ENCODE results near the gene EPAS1. TPM values are rescaled to one million over a fixed set of nuclear protein-coding genes. Genes with fewer than 3 reads are reported as not detected.

Gene EPAS1
- total and polyA plus RNA-seq, 12 donors, result 112 to 415 (median 201) TPM

- ATAC-seq, result peak in 5 of 8 donors; percentile 11 to 51 (median 27)
These were observed 9.1 kb downstream of the EPAS1 start for GRCh38 chr2:46306330-46306751.

GRCh38 chr2:46306988-46307655, 9.9 kb downstream of the EPAS1 start:
- WGBS, 2 donors, result 32 to 37% methylated on average over 8 of the region's 8 CpGs
- intact Hi-C loops (cut with DNase I), result loop anchor here in 2 of 10 donors (2.0 to 5.0 kb wide), 3 partner anchors 28 to 50 kb away; no protein-coding TSS in a partner anchor
- peak overlapping the region; percentile 69 to 99 (median 81) for H3K27ac ChIP-seq
- H3K9me3 ChIP-seq, result no peaks in the 10 kb centered on the region
- no peak for TF ChIP-seq CTCF (IDR thresholded peaks at IDR 0.05)
- peak; percentile 38 to 82 (median 69) for ATAC-seq
- H3K4me1 ChIP-seq, result peaks cover 47 to 100% (median 100%) of the 10 kb centered on the region in 9 donors
- peaks cover 0 to 18% (median 0%) of the 10 kb centered on the region in 9 donors for H3K36me3 ChIP-seq
- peak in 1 of 2 donors; percentile 47 for DNase-seq
- peak overlapping the region in 7 of 10 donors; percentile 1 to 24 (median 17) for H3K4me3 ChIP-seq
- H3K27me3 ChIP-seq, result no peaks in the 10 kb centered on the region

More at GRCh38 chr2:46306330-46306751, 9.1 kb downstream of the EPAS1 start:
- peak overlapping the region; percentile 69 to 99 (median 81) for H3K27ac ChIP-seq
- H3K4me1 ChIP-seq, result peaks cover 43 to 99% (median 96%) of the 10 kb centered on the region in 9 donors
- H3K36me3 ChIP-seq, result peaks cover 0 to 18% (median 0%) of the 10 kb centered on the region in 9 donors
- no peak for DNase-seq
- 15 to 28% methylated on average over 2 of the region's 2 CpGs for WGBS, 2 donors
- no peaks in the 10 kb centered on the region for H3K9me3 ChIP-seq
- H3K4me3 ChIP-seq, result peak overlapping the region in 2 of 10 donors; percentile 20 to 24
- intact Hi-C loops (cut with DNase I), result loop anchor here in 2 of 10 donors (2.0 to 5.0 kb wide), 3 partner anchors 28 to 51 kb away; no protein-coding TSS in a partner anchor
- H3K27me3 ChIP-seq, result no peaks in the 10 kb centered on the region
- TF ChIP-seq CTCF (IDR thresholded peaks at IDR 0.05), result no peak

- 19 to 39% methylated on average over 2 of the region's 2 CpGs for WGBS, 2 donors
- Histone ChIP-seq H3K4me1 (peaks cover 52 to 100% (median 100%) of the 10 kb centered on the region in 9 donors), H3K27ac (peak overlapping the region; percentile 69 to 99 (median 81)), H3K4me3 (peak overlapping the region in 5 of 10 donors; percentile 1 to 24 (median 17)), H3K36me3 (peaks cover 0 to 18% (median 0%) of the 10 kb centered on the region in 9 donors), H3K9me3 (no peaks in the 10 kb centered on the region), H3K27me3 (no peaks in the 10 kb centered on the region)
- DNase-seq (no peak), ATAC-seq (peak in 5 of 8 donors; percentile 14 to 41 (median 26))
- peak in 2 of 9 donors; percentile 7 to 28 for TF ChIP-seq CTCF (IDR thresholded peaks at IDR 0.05)
- intact Hi-C loops (cut with DNase I), result loop anchor here in 2 of 10 donors (5.0 kb wide), 2 partner anchors 34 to 49 kb away; no protein-coding TSS in a partner anchor
These were observed 10.9 kb downstream of the EPAS1 start for GRCh38 chr2:46308081-46308480.

- Histone ChIP-seq H3K4me1 (peaks cover 50 to 100% (median 99%) of the 10 kb centered on the region in 9 donors), H3K27ac (peak overlapping the region in 8 of 10 donors; percentile 20 to 99 (median 92)), H3K27me3 (no peaks in the 10 kb centered on the region), H3K36me3 (peaks cover 0 to 18% (median 0%) of the 10 kb centered on the region in 9 donors), H3K9me3 (no peaks in the 10 kb centered on the region), H3K4me3 (no peak overlapping the region)
- DNase-seq (no peak), ATAC-seq (no peak)
- TF ChIP-seq CTCF (IDR thresholded peaks at IDR 0.05), result no peak
- intact Hi-C loops (cut with DNase I), result loop anchor here in 2 of 10 donors (5.0 kb wide), 2 partner anchors 34 to 49 kb away; no protein-coding TSS in a partner anchor
- 41 to 45% methylated on average over 3 of the region's 3 CpGs for WGBS, 2 donors
These were observed 11.4 kb downstream of the EPAS1 start for GRCh38 chr2:46308629-46309028.

Measured in heart right ventricle (tissue), 16 donors.